NCI-H2107 (cell line): ENCODE measurements around the gene CD300C.
"Not testable (repeated sequence)": the region's sequence is repeated elsewhere in the genome, so short reads cannot be mapped to it uniquely, and the experiment has no call there.

Experiments used
- DNase-seq: peaks from one replicate; lab custom pipeline; 2025; lab: John Stamatoyannopoulos, UW

Gene CD300C

DNA sequence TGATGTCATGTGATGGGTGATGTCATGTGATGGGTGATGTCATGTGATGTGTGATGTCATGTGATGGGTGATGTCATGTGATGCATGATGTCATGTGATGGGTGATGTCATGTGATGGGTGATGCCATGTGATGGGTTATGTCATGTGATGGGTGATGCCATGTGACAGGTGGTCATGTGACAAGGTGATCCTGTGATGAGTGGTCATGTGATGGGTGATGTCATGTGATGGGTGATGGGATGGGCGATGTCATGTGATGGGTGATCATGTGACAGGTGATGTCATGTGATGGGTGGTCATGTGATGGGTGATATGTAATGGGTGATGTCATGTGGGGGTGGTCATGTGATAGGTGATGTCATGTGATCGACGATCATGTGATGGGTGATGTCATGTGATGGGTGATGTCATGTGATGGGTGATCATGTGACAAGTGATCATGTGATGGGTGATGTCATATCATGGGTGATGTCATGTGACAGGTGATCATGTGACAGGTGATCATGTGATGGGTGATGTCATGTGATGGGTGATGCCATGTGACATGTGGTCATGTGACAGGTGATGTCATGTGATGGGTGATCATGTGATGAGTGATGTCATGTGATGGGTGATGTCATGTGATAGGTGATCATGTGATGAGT lies 31.8 kb downstream of the CD300C start:
- no peak for DNase-seq

GRCh38 chr17:74512624-74513091 lies 33.3 kb downstream of the CD300C start:
- DNase-seq = no peak

DNA sequence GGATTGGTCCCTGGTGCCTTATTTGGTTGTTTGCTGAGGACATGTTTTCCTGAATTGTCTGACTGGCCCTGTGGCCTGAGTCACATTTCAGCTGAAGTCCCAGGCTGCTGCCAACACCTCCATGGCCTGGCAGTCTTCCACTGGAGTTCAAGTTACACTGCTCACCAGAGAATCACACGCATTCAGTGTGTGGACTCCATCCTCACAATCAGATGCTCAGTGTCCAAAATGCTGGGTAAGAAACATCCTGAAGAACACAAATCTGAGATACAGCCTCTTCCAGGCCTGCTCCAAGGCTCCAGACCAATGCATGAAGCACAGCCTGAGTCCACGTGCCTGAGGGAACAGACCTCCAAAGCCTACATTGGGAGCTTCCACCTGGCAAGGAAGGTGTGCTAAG lies 33.9 kb downstream of the CD300C start:
- DNase-seq = no peak

- no peak for DNase-seq
Observed at GRCh38 chr17:74508156-74508555, 37.8 kb downstream of the CD300C start.

DNA sequence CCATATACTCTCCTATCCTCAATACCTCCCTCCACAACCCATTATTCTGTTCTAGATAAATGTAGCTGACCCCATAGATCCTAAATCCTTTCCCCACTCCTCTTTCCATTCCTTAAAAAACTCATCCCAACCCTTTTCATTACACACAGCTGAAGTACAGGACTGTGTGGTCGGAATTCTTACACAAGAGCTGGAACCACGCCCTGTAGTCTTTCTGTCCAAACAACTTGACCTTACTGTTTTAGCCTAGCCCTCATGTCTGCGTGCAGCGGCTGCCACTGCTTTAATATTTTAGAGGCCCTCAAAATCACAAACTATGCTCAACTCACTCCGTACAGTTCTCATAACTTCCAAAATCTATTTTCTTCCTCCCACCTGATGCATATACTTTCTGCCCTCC lies 42.0 kb downstream of the CD300C start:
- DNase-seq = not testable (repeated sequence)

DNA sequence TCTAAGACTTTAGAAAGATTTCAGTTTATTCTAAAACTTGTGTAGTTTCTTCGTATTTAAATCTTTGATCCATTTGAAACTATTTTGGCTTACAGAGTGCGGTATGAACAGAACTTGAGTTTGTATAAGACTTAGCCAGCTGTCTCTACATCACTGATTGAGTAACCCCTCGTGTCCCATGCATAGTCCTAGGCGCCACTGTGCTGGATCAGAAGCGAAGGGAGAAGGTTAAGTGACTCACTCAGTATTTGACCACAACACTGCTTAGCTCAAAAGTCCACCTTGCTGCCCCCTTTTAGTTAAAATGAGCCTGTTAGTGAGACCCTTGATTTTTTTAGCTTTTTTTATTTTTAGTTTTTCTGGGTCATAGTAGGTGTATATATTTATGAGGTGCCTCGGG lies 43.1 kb downstream of the CD300C start:
- no peak for DNase-seq

GRCh38 chr17:74499992-74500391 lies 45.9 kb downstream of the CD300C start:
- DNase-seq = no peak

- DNase-seq = no peak
Observed at GRCh38 chr17:74497471-74497870, 48.4 kb downstream of the CD300C start.

- no peak for DNase-seq
Observed at GRCh38 chr17:74493331-74493833, 52.5 kb downstream of the CD300C start.

DNA sequence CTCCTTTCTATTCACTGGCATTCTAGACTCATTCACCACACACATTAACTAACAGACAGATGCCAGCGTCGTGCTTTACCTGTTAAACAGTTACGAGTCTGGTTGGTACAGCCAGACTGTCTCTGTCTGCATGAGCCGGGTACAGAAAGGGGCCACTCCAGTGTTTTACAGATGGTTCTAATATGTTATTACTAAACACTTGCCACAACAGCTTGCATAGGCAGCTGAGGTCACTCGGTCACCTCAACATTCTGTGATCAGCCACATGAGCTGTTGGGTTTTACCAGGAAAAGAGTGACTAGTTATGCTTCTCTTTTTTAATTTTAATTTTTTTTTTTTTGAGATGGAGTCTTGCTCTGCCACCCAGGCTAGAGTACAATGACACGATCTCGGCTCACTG lies 54.3 kb downstream of the CD300C start:
- no peak for DNase-seq
